Loucy (cell line): Measurements from ENCODE around the gene MN1.

Source experiments
- H2AFZ ChIP-seq: fragments of 200-600 bp; sonication (generic); 2 replicates; pipeline ENCODE4 v1.6.0; 2016; ENCODE audit warnings: antibody characterized with exemption, mild to moderate bottlenecking, low read length, moderate library complexity
- H3F3A ChIP-seq: fragments of 200-600 bp; 2 replicates; pipeline ENCODE4 v1.6.0; 2016; ENCODE audit warnings: antibody characterized with exemption, low read depth, mild to moderate bottlenecking
- H3K27me3 ChIP-seq: fragments of 200-600 bp; sonication (generic); 2 replicates; pipeline ENCODE4 v1.6.1; 2014; ENCODE audit warnings: low read length, mild to moderate bottlenecking; ENCODE audit not compliant: insufficient read depth, poor library complexity, severe bottlenecking
- H3K36me3 ChIP-seq: fragments of 200-600 bp; sonication (generic); 2 replicates; pipeline ENCODE4 v1.6.1; 2016; ENCODE audit warnings: low read length; ENCODE audit not compliant: insufficient read depth
- H3K4me1 ChIP-seq: fragments of 200-600 bp; sonication (generic); 2 replicates; pipeline ENCODE4 v1.5.1; 2014; ENCODE audit warnings: low read length, mild to moderate bottlenecking; ENCODE audit not compliant: insufficient read depth, poor library complexity, severe bottlenecking
- H3K4me2 ChIP-seq: fragments of 200-600 bp; sonication (generic); 2 replicates; pipeline ENCODE4 v1.6.0; 2014; ENCODE audit warnings: antibody characterized with exemption, low read length, low read depth, mild to moderate bottlenecking; ENCODE audit not compliant: poor library complexity, severe bottlenecking
- H3K4me3 ChIP-seq: fragments of 200-600 bp; sonication (generic); 2 replicates; pipeline ENCODE4 v1.5.1; 2014; ENCODE audit warnings: low read length, mild to moderate bottlenecking, mixed read lengths; ENCODE audit not compliant: poor library complexity, severe bottlenecking
- H3K79me2 ChIP-seq: fragments of 200-600 bp; sonication (generic); 2 replicates; pipeline ENCODE4 v1.6.1; 2014; ENCODE audit warnings: low read length; ENCODE audit not compliant: insufficient read depth
- H3K9ac ChIP-seq: fragments of 200-600 bp; sonication (generic); 2 replicates; pipeline ENCODE4 v1.6.0; 2014; ENCODE audit warnings: mild to moderate bottlenecking, low read depth, low read length, moderate library complexity; ENCODE audit not compliant: poor library complexity, severe bottlenecking
- H3K9me2 ChIP-seq: fragments of 200-600 bp; sonication (generic); replicated peaks from 2 replicates; pipeline ENCODE4 v1.6.1; 2016; ENCODE audit warnings: low read depth, low read length, mixed read lengths
- H3K9me3 ChIP-seq: fragments of 200-600 bp; sonication (generic); 2 replicates; pipeline ENCODE4 v1.6.1; 2014; ENCODE audit warnings: mild to moderate bottlenecking, antibody characterized with exemption, low read length, low read depth; ENCODE audit not compliant: insufficient read depth
- H4K20me1 ChIP-seq: fragments of 200-600 bp; sonication (generic); 2 replicates; pipeline ENCODE4 v1.6.0; 2014; ENCODE audit warnings: antibody characterized with exemption, low read length, mild to moderate bottlenecking; ENCODE audit not compliant: insufficient read depth, poor library complexity, severe bottlenecking
- CTCF ChIP-seq: fragments of 200-600 bp; sonication (generic); conservative IDR thresholded peaks from 2 replicates; pipeline ENCODE4 v1.5.1; 2014; ENCODE audit warnings: mild to moderate bottlenecking, antibody characterized with exemption, low read length
- EZH2phosphoT487 ChIP-seq: fragments of 200-600 bp; IDR thresholded peaks from 2 replicates; pipeline ENCODE4 v1.6.1; 2018; ENCODE audit warnings: antibody characterized with exemption, mild to moderate bottlenecking, moderate library complexity, borderline replicate concordance

Gene MN1

DNA sequence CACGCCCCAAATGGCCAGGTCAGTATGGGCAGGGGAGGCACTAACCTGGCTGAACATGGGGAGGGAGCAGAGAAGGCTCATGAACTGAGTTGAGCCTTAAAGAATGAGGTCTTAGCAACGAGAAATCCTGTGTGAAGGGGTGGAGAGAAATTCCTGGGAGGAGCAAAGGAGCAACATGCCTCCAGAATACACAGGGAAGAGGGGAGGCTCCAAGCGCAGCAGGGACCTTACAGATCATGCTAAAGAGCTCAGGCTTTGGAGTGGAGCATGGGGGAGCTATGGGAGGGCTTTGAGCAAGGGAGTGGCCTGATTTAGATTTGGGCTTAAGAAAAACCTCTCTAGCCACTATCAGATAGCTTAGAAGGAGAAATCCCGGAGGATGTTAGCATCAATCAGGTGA lies 88.1 kb downstream of the MN1 start:
- TF ChIP-seq EZH2phosphoT487 (no peak), CTCF (no peak)
- no peak overlapping the region for H2AFZ ChIP-seq
- H3K4me1 ChIP-seq: no peaks in the 10 kb centered on the region
- H3K9ac ChIP-seq: no peak overlapping the region
- H3F3A ChIP-seq: no peaks in the 10 kb centered on the region
- H3K9me2 ChIP-seq: no peaks in the 10 kb centered on the region
- H3K79me2 ChIP-seq: no peaks in the 10 kb centered on the region
- no peak overlapping the region for H3K4me3 ChIP-seq
- H3K9me3 ChIP-seq: no peaks in the 10 kb centered on the region
- H3K27me3 ChIP-seq: no peaks in the 10 kb centered on the region
- no peaks in the 10 kb centered on the region for H3K36me3 ChIP-seq
- H4K20me1 ChIP-seq: no peaks in the 10 kb centered on the region
- H3K4me2 ChIP-seq: no peak overlapping the region

- no peaks in the 10 kb centered on the region for H3K9me2 ChIP-seq
- TF ChIP-seq CTCF: no peak
- TF ChIP-seq EZH2phosphoT487: no peak
- H4K20me1 ChIP-seq: no peaks in the 10 kb centered on the region
- no peak overlapping the region for H3K4me3 ChIP-seq
- no peak overlapping the region for H3K9ac ChIP-seq
- no peak overlapping the region for H3K4me2 ChIP-seq
- no peaks in the 10 kb centered on the region for H3K9me3 ChIP-seq
- H2AFZ ChIP-seq: no peak overlapping the region
- no peaks in the 10 kb centered on the region for H3F3A ChIP-seq
- H3K27me3 ChIP-seq: no peaks in the 10 kb centered on the region
- H3K79me2 ChIP-seq: no peaks in the 10 kb centered on the region
- no peaks in the 10 kb centered on the region for H3K36me3 ChIP-seq
- H3K4me1 ChIP-seq: no peaks in the 10 kb centered on the region
Observed at GRCh38 chr22:27711756-27712155, 89.8 kb downstream of the MN1 start.

DNA sequence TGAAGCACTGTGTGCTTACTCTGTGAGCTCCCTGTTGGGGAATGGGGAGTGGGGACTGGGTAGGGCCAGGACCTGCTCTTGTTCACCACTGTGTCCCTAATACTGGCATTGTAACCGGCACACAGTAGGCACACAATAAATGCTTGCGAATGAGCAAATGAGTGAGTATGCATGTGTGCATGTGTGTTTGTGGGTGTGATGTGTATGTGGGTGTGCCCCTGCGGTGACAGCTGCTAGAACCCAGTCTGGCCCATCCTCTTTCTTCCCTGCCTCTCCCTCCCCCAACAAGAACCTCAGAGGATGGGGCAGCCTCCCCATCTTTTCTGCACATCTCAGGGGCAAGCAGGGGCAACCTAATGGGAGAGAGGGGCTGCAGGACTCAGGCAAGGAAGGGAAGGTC lies 90.5 kb downstream of the MN1 start:
- Histone ChIP-seq H3K9me3 (no peaks in the 10 kb centered on the region), H3K79me2 (no peaks in the 10 kb centered on the region), H3K4me2 (no peak overlapping the region), H3K9ac (no peak overlapping the region), H3K4me3 (no peak overlapping the region), H2AFZ (no peak overlapping the region), H3K9me2 (no peaks in the 10 kb centered on the region), H4K20me1 (no peaks in the 10 kb centered on the region), H3K36me3 (no peaks in the 10 kb centered on the region), H3K27me3 (no peaks in the 10 kb centered on the region), H3K4me1 (no peaks in the 10 kb centered on the region), H3F3A (no peaks in the 10 kb centered on the region)
- no peak for TF ChIP-seq CTCF
- no peak for TF ChIP-seq EZH2phosphoT487
